Chondrocyte (in vitro differentiated cells): Measurements from ENCODE around the gene AMOTL2. TPM values are rescaled to one million over a fixed set of nuclear protein-coding genes. Genes with fewer than 3 reads are reported as not detected.

ENCODE experiments used
- DNase-seq: peaks from one replicate; pipeline ENCODE4 v3.0.0; 2021; ENCODE audit warnings: mixed read lengths, low spot score
- H3K27ac Mint-ChIP-seq: one replicate; pipeline ENCODE4 v1.8.0; 2021; ENCODE audit warnings: mild to moderate bottlenecking, moderate library complexity, mixed read lengths; ENCODE audit not compliant: unreplicated experiment
- H3K27me3 Mint-ChIP-seq: 2 replicates; pipeline ENCODE4 v1.8.0; 2021; ENCODE audit warnings: low read depth, mixed read lengths
- H3K36me3 Mint-ChIP-seq: 2 replicates; pipeline ENCODE4 v1.8.0; 2021; ENCODE audit warnings: low read depth, mixed read lengths
- H3K4me1 Mint-ChIP-seq: 2 replicates; pipeline ENCODE4 v1.8.0; 2021; ENCODE audit warnings: low read depth, mild to moderate bottlenecking, mixed read lengths
- H3K4me3 Mint-ChIP-seq: one replicate; pipeline ENCODE4 v1.8.0; 2021; ENCODE audit warnings: mild to moderate bottlenecking, moderate library complexity, mixed read lengths; ENCODE audit not compliant: unreplicated experiment
- H3K9me3 Mint-ChIP-seq: 2 replicates; pipeline ENCODE4 v1.8.0; 2021; ENCODE audit warnings: low read depth, mixed read lengths
- microRNA-seq: library from miRNA; unstranded; fragments of <30 nt; microRNA quantifications from one replicate; pipeline ENCODE4 v1.2.0, GENCODE V29; 2020; ENCODE audit warnings: borderline number of aligned reads
- total RNA-seq: library from RNA; stranded (reverse); gene quantifications from 3 replicates; pipeline ENCODE4 v1.2.1, GENCODE V29; 2021
- TF ChIP-seq, protein P1 (sequence below): fragments of 200-600 bp; sonication (generic); IDR thresholded peaks from 2 replicates; pipeline ENCODE4 v1.5.0; 2021; ENCODE audit warnings: antibody characterized with exemption, mild to moderate bottlenecking, moderate library complexity

AMOTL2 gene
- total RNA-seq, 1 donor from 2014 or later, result 259 TPM

DNA sequence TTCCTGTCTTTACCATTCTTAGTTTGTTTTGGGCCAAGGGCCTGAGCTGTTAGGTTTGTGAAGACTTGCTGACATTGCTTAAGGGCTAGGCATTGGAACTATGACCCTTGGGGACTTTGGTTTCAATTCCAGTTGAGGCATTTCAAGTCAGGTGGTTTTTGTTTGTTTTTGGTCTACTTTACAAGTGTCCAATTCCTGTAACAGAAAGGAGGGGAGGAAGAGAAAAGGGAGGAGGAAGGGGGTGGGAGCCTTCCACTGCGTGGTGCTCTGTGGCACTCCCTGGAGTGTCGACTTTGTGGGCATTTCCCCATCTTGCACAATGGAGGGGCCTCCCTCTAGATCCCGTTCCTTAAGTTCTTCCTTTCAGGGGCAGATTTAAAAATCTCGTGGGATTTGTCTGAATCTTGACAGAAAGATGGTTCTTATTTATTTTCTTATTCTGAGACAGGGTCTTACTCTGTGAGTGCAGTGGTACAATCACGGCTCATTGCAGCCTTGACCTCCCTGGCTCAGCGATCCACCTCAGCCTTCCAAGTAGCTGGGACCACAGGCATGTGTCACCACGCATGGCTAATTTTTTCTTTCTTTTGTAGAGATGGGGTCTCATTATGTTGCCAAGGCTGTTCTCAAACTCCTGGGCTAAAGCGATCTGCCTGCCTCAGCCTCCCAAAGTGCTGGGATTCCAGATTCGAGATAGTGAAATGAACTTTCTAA is 64.1 kb downstream of the AMOTL2 start:
- peak overlapping the region; percentile 96 for H3K27ac Mint-ChIP-seq
- DNase-seq, result no peak
- H3K4me1 Mint-ChIP-seq, result peaks cover 65% of the 10 kb centered on the region
- H3K9me3 Mint-ChIP-seq, result no peaks in the 10 kb centered on the region
- TF ChIP-seq, protein P1, sequence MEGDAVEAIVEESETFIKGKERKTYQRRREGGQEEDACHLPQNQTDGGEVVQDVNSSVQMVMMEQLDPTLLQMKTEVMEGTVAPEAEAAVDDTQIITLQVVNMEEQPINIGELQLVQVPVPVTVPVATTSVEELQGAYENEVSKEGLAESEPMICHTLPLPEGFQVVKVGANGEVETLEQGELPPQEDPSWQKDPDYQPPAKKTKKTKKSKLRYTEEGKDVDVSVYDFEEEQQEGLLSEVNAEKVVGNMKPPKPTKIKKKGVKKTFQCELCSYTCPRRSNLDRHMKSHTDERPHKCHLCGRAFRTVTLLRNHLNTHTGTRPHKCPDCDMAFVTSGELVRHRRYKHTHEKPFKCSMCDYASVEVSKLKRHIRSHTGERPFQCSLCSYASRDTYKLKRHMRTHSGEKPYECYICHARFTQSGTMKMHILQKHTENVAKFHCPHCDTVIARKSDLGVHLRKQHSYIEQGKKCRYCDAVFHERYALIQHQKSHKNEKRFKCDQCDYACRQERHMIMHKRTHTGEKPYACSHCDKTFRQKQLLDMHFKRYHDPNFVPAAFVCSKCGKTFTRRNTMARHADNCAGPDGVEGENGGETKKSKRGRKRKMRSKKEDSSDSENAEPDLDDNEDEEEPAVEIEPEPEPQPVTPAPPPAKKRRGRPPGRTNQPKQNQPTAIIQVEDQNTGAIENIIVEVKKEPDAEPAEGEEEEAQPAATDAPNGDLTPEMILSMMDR, result no peak
- H3K4me3 Mint-ChIP-seq, result no peak overlapping the region
- no peaks in the 10 kb centered on the region for H3K27me3 Mint-ChIP-seq
- no peaks in the 10 kb centered on the region for H3K36me3 Mint-ChIP-seq

DNA sequence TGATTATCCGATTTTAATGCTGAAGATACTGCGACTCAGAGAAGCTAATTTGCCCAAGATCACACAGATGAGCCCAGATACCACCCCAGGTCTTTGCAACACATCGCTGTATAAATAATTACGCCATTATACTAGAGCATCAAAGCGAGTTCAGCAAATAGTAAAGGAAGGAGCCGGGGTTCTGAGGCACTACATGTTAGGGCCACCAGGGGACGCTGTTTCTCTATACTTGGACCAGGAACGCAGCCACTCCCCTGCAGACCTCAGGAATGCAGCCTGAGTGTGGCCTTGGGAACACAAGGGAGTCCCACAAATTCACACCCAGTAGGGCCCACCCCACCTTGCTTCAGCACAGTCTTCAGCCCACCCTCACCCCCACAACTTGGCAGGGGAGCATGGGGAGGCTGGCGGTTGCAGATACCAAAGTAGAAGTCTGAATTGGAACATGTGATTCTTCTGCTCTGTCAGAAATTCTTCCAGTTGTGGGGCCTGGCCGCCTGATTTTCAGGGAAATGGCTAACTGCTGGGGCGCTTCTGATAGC is 65.8 kb downstream of the AMOTL2 start:
- Mint-ChIP-seq H3K9me3 (no peaks in the 10 kb centered on the region), H3K27ac (peak overlapping the region; percentile 96), H3K4me3 (peak overlapping the region; percentile 8), H3K36me3 (no peaks in the 10 kb centered on the region), H3K4me1 (peaks cover 48% of the 10 kb centered on the region), H3K27me3 (no peaks in the 10 kb centered on the region)
- TF ChIP-seq, protein P1, result peak; percentile 100
- no peak for DNase-seq

DNA sequence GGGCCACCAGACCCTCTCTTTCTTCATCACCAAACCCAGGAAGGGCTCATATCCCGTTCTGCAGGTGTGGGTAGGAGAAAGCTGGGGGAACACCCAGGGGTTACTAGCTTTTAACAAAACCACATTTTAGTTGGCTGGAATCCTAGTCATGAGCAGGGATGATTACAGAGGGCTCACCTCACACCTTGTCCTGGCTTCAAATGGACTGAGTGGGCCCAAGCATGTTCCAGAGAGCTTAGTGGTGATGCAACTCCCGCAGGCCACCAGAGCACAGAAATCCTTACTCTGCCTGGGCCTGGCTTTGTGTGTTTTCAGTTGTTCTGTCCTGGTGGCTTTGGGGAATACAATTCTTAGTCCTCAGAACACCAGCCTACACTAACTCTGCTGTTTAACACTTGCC is 66.8 kb downstream of the AMOTL2 start:
- H3K4me1 Mint-ChIP-seq, result peaks cover 45% of the 10 kb centered on the region
- TF ChIP-seq, protein P1, result no peak
- no peak overlapping the region for H3K27ac Mint-ChIP-seq
- H3K36me3 Mint-ChIP-seq, result no peaks in the 10 kb centered on the region
- no peaks in the 10 kb centered on the region for H3K9me3 Mint-ChIP-seq
- no peak overlapping the region for H3K4me3 Mint-ChIP-seq
- no peak for DNase-seq
- H3K27me3 Mint-ChIP-seq, result no peaks in the 10 kb centered on the region

GRCh38 chr3:134306320-134306719 is 67.9 kb downstream of the AMOTL2 start:
- no peak for DNase-seq
- no peak overlapping the region for H3K4me3 Mint-ChIP-seq
- TF ChIP-seq, protein P1, result no peak
- H3K27me3 Mint-ChIP-seq, result no peaks in the 10 kb centered on the region
- no peaks in the 10 kb centered on the region for H3K36me3 Mint-ChIP-seq
- H3K27ac Mint-ChIP-seq, result no peak overlapping the region
- H3K4me1 Mint-ChIP-seq, result peaks cover 34% of the 10 kb centered on the region
- H3K9me3 Mint-ChIP-seq, result no peaks in the 10 kb centered on the region

Small RNA genes within 50 kb of the gene (microRNA-seq; reads per million reads assigned to microRNA genes)
- 2.2 reads per million for gene MIR6827

Other genes with a start within 250 kb of the AMOTL2 start
- 49.6 to 57.8 TPM (median 57.6 TPM) in 3 replicates for gene RYK, start 123.6 kb downstream of the AMOTL2 start, total RNA-seq
- 66.8 to 86.0 TPM (median 81.3 TPM) in 3 replicates for gene ANAPC13, start 111.5 kb upstream of the AMOTL2 start, total RNA-seq
- 23.2 to 25.5 TPM (median 24.8 TPM) in 3 replicates for gene CEP63, start 111.6 kb upstream of the AMOTL2 start, total RNA-seq